HEK293 (cell line): Measurements from ENCODE around the gene CRTC1.

Experiments
- CTCF ChIA-PET: fragments of 350-600 bp; formaldehyde crosslinking; extraction: SDS; loops from one replicate; lab custom pipeline; 2021; ENCODE audit warnings: antibody characterized with exemption; lab: Yijun Ruan, JAX
- POLR2A ChIA-PET: fragments of 300-600 bp; formaldehyde crosslinking; extraction: SDS; loops from one replicate; lab custom pipeline; 2020; ENCODE audit warnings: antibody characterized with exemption, inconsistent platforms; lab: Yijun Ruan, JAX
- H3K27ac ChIP-seq: fragments of 200-500 bp; sonication (Bioruptor generic); 2 replicates; pipeline ENCODE4 v1.5.1; 2014; ENCODE audit warnings: low read depth, low read length, control low read depth, inconsistent platforms; ENCODE audit errors: extremely low read depth
- H3K36me3 ChIP-seq, 2 experiments: fragments of 200-500 bp in 1 of 2; sonication (Bioruptor generic) in 1 of 2; 1 replicate in 1 of 2; 2 replicates in 1 of 2; pipeline ENCODE4 v1.5.1; 2014 to 2017; ENCODE audit warnings: inconsistent platforms in 2 of 2, low read length in 2 of 2; ENCODE audit not compliant: control insufficient read depth in 2 of 2, insufficient read depth in 1 of 2
- H3K4me1 ChIP-seq: fragments of 200-500 bp; sonication (Bioruptor generic); 2 replicates; pipeline ENCODE4 v1.5.1; 2014; ENCODE audit warnings: mild to moderate bottlenecking, low read length, inconsistent platforms; ENCODE audit not compliant: control insufficient read depth, insufficient read depth
- H3K4me3 ChIP-seq: 2 replicates; pipeline ENCODE4 v1.5.1; 2011; ENCODE audit warnings: low read depth, mild to moderate bottlenecking, control low read depth, low read length, moderate library complexity
- H3K9me3 ChIP-seq: fragments of 200-500 bp; sonication (Bioruptor generic); 2 replicates; pipeline ENCODE4 v1.5.1; 2014; ENCODE audit warnings: low read depth, low read length, inconsistent platforms; ENCODE audit not compliant: control insufficient read depth, insufficient read depth
- EGR2 ChIP-seq: fragments of 450-650 bp; formaldehyde crosslinking; IDR thresholded peaks from 2 replicates; pipeline ENCODE4 v1.5.1; 2016; ENCODE audit warnings: low read depth, missing biosample characterization, missing genetic modification characterization
- GLI4 ChIP-seq: fragments of 450-650 bp; formaldehyde crosslinking; IDR thresholded peaks from 2 replicates; pipeline ENCODE4 v1.5.1; 2016; ENCODE audit warnings: missing biosample characterization, missing genetic modification characterization
- KLF17 ChIP-seq: fragments of 450-650 bp; formaldehyde crosslinking; IDR thresholded peaks from 2 replicates; pipeline ENCODE4 v1.5.1; 2016; ENCODE audit warnings: missing biosample characterization, missing genetic modification characterization
- PRDM1 ChIP-seq: fragments of 450-650 bp; formaldehyde crosslinking; IDR thresholded peaks from 2 replicates; pipeline ENCODE4; 2016; ENCODE audit warnings: missing biosample characterization, missing genetic modification characterization
- PRDM4 ChIP-seq: fragments of 450-650 bp; formaldehyde crosslinking; IDR thresholded peaks from 2 replicates; pipeline ENCODE4 v1.5.1; 2017; ENCODE audit warnings: missing biosample characterization, missing genetic modification characterization
- RBAK ChIP-seq: fragments of 450-650 bp; formaldehyde crosslinking; IDR thresholded peaks from 2 replicates; pipeline ENCODE4 v1.5.1; 2016; ENCODE audit warnings: missing biosample characterization, missing genetic modification characterization
- SP3 ChIP-seq: fragments of 450-650 bp; formaldehyde crosslinking; IDR thresholded peaks from 2 replicates; pipeline ENCODE4 v1.5.1; 2016; ENCODE audit warnings: missing biosample characterization, missing genetic modification characterization
- TSHZ1 ChIP-seq: fragments of 450-650 bp; formaldehyde crosslinking; IDR thresholded peaks from 2 replicates; pipeline ENCODE4 v1.5.1; 2016; ENCODE audit warnings: missing biosample characterization, missing genetic modification characterization, borderline replicate concordance
- ZIC2 ChIP-seq: fragments of 450-650 bp; formaldehyde crosslinking; IDR thresholded peaks from 2 replicates; pipeline ENCODE4 v1.5.1; 2016; ENCODE audit warnings: missing biosample characterization, missing genetic modification characterization
- ZNF138 ChIP-seq: fragments of 450-650 bp; formaldehyde crosslinking; IDR thresholded peaks from 2 replicates; pipeline ENCODE4 v1.5.1; 2016; ENCODE audit warnings: missing biosample characterization, missing genetic modification characterization, borderline replicate concordance
- ZNF155 ChIP-seq: fragments of 450-650 bp; formaldehyde crosslinking; IDR thresholded peaks from 2 replicates; pipeline ENCODE4 v1.5.1; 2016; ENCODE audit warnings: missing biosample characterization, missing genetic modification characterization
- ZNF214 ChIP-seq: fragments of 450-650 bp; formaldehyde crosslinking; IDR thresholded peaks from 2 replicates; pipeline ENCODE4 v1.5.1; 2017; ENCODE audit warnings: missing biosample characterization, mild to moderate bottlenecking, missing genetic modification characterization, borderline replicate concordance
- ZNF221 ChIP-seq: fragments of 450-650 bp; formaldehyde crosslinking; IDR thresholded peaks from 2 replicates; pipeline ENCODE4 v1.5.1; 2017; ENCODE audit warnings: missing biosample characterization, missing genetic modification characterization, borderline replicate concordance
- ZNF26 ChIP-seq: fragments of 450-650 bp; formaldehyde crosslinking; IDR thresholded peaks from 2 replicates; pipeline ENCODE4 v1.5.1; 2016; ENCODE audit warnings: missing biosample characterization, missing genetic modification characterization
- ZNF521 ChIP-seq: fragments of 450-650 bp; formaldehyde crosslinking; IDR thresholded peaks from 2 replicates; pipeline ENCODE4 v1.5.1; 2017; ENCODE audit warnings: missing biosample characterization, mild to moderate bottlenecking, missing genetic modification characterization
- ZNF600 ChIP-seq: fragments of 450-650 bp; formaldehyde crosslinking; IDR thresholded peaks from 2 replicates; pipeline ENCODE4 v1.5.1; 2016; ENCODE audit warnings: missing biosample characterization, missing genetic modification characterization
- ZNF645 ChIP-seq: fragments of 450-650 bp; formaldehyde crosslinking; IDR thresholded peaks from 2 replicates; pipeline ENCODE4; 2016; ENCODE audit warnings: missing biosample characterization, missing genetic modification characterization
- ZNF747 ChIP-seq: fragments of 450-650 bp; formaldehyde crosslinking; IDR thresholded peaks from 2 replicates; pipeline ENCODE4 v1.5.1; 2016; ENCODE audit warnings: missing biosample characterization, missing genetic modification characterization
- ZNF776 ChIP-seq: fragments of 450-650 bp; formaldehyde crosslinking; IDR thresholded peaks from 2 replicates; pipeline ENCODE4 v1.5.0; 2017; ENCODE audit warnings: missing biosample characterization, missing genetic modification characterization, borderline replicate concordance

The CRTC1 gene

GRCh38 chr19:18658366-18658855, 25.1 kb upstream of the CRTC1 start (continued):
- TF ChIP-seq PRDM1 (tag by site-specific recombination) (peak; percentile 93), ZNF155 (tag by site-specific recombination) (no peak), ZNF776 (tag by site-specific recombination) (peak; percentile 61; the same call in 1 of the 2 replicates), ZNF138 (no peak)

- H3K36me3 ChIP-seq = no peaks in the 10 kb centered on the region; a peak in 1 of 3 replicates
- no peak overlapping the region for H3K27ac ChIP-seq
- no peak for TF ChIP-seq KLF17 (tag by site-specific recombination)
- TF ChIP-seq ZNF747 (tag by site-specific recombination) = no peak
- peak; percentile 82 for TF ChIP-seq ZNF600 (tag by site-specific recombination)
- TF ChIP-seq RBAK (tag by site-specific recombination) = no peak
- TF ChIP-seq ZNF521 (tag by site-specific recombination) = no peak
- peak; percentile 89 for TF ChIP-seq ZIC2
- POLR2A ChIA-PET = no interaction called here
- H3K9me3 ChIP-seq = no peaks in the 10 kb centered on the region
- CTCF ChIA-PET = no interaction called here
- no peak overlapping the region for H3K4me3 ChIP-seq
- no peaks in the 10 kb centered on the region for H3K4me1 ChIP-seq
These were observed 24.0 kb upstream of the CRTC1 start for GRCh38 chr19:18659281-18660050.

GRCh38 chr19:18660051-18660910, 23.2 kb upstream of the CRTC1 start:
- no peak overlapping the region for H3K27ac ChIP-seq
- TF ChIP-seq ZNF26 (tag by site-specific recombination) = no peak
- no peak for TF ChIP-seq SP3 (tag by site-specific recombination)
- TF ChIP-seq ZNF645 (tag by site-specific recombination) = no peak
- TF ChIP-seq GLI4 (tag by site-specific recombination) = no peak
- TF ChIP-seq TSHZ1 (tag by site-specific recombination) = no peak
- TF ChIP-seq PRDM4 (tag by site-specific recombination) = no peak
- TF ChIP-seq EGR2 = peak; percentile 69; the same call in 1 of the 2 replicates
- no peak for TF ChIP-seq ZNF221 (tag by site-specific recombination)
- TF ChIP-seq ZNF214 (tag by site-specific recombination) = no peak

More at GRCh38 chr19:18660051-18660910, 23.2 kb upstream of the CRTC1 start:
- no peaks in the 10 kb centered on the region for H3K9me3 ChIP-seq
- H3K36me3 ChIP-seq = no peaks in the 10 kb centered on the region; a peak in 1 of 3 replicates
- no peak overlapping the region for H3K4me3 ChIP-seq
- ChIA-PET CTCF (interaction anchor here (0.6 kb wide), 1 partner anchor 192 kb away, joined by 3 read pairs; no protein-coding TSS in a partner anchor), POLR2A (interaction anchor here (1.5 kb wide), 1 partner anchor 67 kb away, joined by 3 read pairs; no protein-coding TSS in a partner anchor)
- H3K4me1 ChIP-seq = no peaks in the 10 kb centered on the region
